Ovary (tissue), 9 donors: ENCODE measurements around the gene LCE1A. TPM values are rescaled to one million over a fixed set of nuclear protein-coding genes. Genes with fewer than 3 reads are reported as not detected.

ENCODE experiments used
- DNase-seq, 5 donors: peaks; one replicate each; pipeline ENCODE4 v3.0.0-alpha.2; 2019 to 2020
- H3K27ac ChIP-seq, 2 donors: fragments of 200-600 bp; one replicate each; pipeline versions ENCODE4 v1.5.1 to v1.8.0; 2019 to 2022
- H3K27me3 ChIP-seq: fragments of 200-600 bp; one replicate; pipeline ENCODE4 v1.8.0; 2022
- H3K36me3 ChIP-seq: fragments of 200-600 bp; sonication (generic); one replicate; pipeline ENCODE4 v1.5.1; 2019
- H3K4me1 ChIP-seq: one replicate; pipeline ENCODE4 v1.8.1; 2013; ENCODE audit warnings: mild to moderate bottlenecking, moderate library complexity; ENCODE audit not compliant: insufficient read depth
- H3K4me3 ChIP-seq: fragments of 200-600 bp; sonication (generic); one replicate; pipeline ENCODE4 v1.5.1; 2017
- H3K9me3 ChIP-seq, 2 donors: fragments of 200-600 bp in 1 of 2; sonication (generic) in 1 of 2; one replicate each; pipeline versions ENCODE4 v1.5.1 to v1.8.1; 2013 to 2019; ENCODE audit warnings: mild to moderate bottlenecking in 1 of 2, moderate library complexity in 1 of 2
- EP300 ChIP-seq: sonication (generic); formaldehyde crosslinking; IDR thresholded peaks from one replicate; pipeline ENCODE4 v1.6.1; 2017; ENCODE audit warnings: antibody characterized with exemption
- POLR2A ChIP-seq: fragments of 450-650 bp; IDR thresholded peaks from one replicate; pipeline ENCODE4 v1.6.1; 2017; ENCODE audit warnings: antibody characterized with exemption, mild to moderate bottlenecking, moderate library complexity
- WGBS, 3 donors: extraction: QIAGEN DNeasy Blood & Tissue Kit in 1 of 3; methylation state at CpG; one replicate each; pipeline versions ENCODE4 v1.1.5 to v1.1.7; 2013 to 2017; 5-methylcytosine and 5-hydroxymethylcytosine counted together
- intact Hi-C, 4 donors: fragments of 100-400 bp; cut with DNase I; formaldehyde crosslinking; loops; one replicate each; pipeline versions ENCODE4 v1.11.0 to v1.15.1; 2022 to 2023
- polyA plus RNA-seq, 2 donors: library from polyadenylated mRNA; stranded (reverse); fragments of 200-250 nt in 1 of 2; fragments of 350-450 nt in 1 of 2; fragmentation: Illumina TruSeq in 1 of 2; extraction: RNeasy Lipid Tissue Mini Kit (QIAGEN cat#74804) in 1 of 2; gene quantifications; one replicate each; pipeline ENCODE4 v1.2.3, GENCODE V29; 2013 to 2014
- total RNA-seq, 7 donors: library from RNA; depleted of rRNA in 2 of 7; stranded (reverse); fragments of >200 nt in 2 of 7; fragmentation: NEBNext Ultra II Directional in 3 of 7; extraction: Animal tissue kit (Norgen Biotek cat#: 25700) in 3 of 7; gene quantifications; one replicate each; pipeline versions ENCODE4 v1.1.0 to v1.2.4, GENCODE V29; 2016 to 2023
- TF ChIP-seq, protein P1 (sequence below), 3 donors: fragments of 450-650 bp in 2 of 3; fragments of 200-600 bp in 1 of 3; IDR thresholded peaks; one replicate each; pipeline versions ENCODE4 v1.5.1 to v1.8.0; 2016 to 2022; ENCODE audit warnings: antibody characterized with exemption in 3 of 3, mild to moderate bottlenecking in 1 of 3
- donor health status: DM: no; HTN: no; CAD: no; lungs with moderate emphysema.
- donor health status: DM: no; HTN: no; CAD: no.
- donor health status: Bipolar disorder and iron deficiency.
- donor health status: DM: yes; HTN: yes; CAD: no.
- donor health status: DM: no; HTN: no; CAD: no.
- donor health status: DM: yes; HTN: yes; CAD: no.

Gene LCE1A
- total and polyA plus RNA-seq, 9 donors: not detected

DNA sequence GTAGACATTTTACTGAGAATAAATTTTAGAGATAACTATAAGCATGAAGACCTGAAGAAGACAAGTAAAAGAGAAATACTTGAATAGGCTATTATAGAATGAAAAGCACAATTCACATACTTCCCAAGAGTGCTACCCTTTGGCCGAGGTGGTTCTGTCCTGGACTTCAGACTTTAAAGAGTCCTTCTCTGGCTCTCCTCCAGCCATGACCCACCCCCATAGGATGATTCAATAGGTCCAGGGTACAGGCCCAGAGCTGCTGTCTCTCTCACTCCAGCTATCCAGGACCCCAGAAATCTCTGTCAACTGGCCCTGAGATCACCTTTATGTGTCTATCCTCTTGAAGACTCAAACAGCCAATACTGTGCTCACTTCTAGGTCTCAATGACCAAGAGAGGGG, 49.6 kb downstream of the LCE1A start:
- no peak for DNase-seq
- Histone ChIP-seq H3K36me3 (no peaks in the 10 kb centered on the region), H3K9me3 (no peaks in the 10 kb centered on the region), H3K4me1 (peaks cover 1% of the 10 kb centered on the region), H3K27ac (no peak overlapping the region), H3K4me3 (no peak overlapping the region), H3K27me3 (no peaks in the 10 kb centered on the region)
- TF ChIP-seq POLR2A (no peak), EP300 (no peak)
- TF ChIP-seq, protein P1, sequence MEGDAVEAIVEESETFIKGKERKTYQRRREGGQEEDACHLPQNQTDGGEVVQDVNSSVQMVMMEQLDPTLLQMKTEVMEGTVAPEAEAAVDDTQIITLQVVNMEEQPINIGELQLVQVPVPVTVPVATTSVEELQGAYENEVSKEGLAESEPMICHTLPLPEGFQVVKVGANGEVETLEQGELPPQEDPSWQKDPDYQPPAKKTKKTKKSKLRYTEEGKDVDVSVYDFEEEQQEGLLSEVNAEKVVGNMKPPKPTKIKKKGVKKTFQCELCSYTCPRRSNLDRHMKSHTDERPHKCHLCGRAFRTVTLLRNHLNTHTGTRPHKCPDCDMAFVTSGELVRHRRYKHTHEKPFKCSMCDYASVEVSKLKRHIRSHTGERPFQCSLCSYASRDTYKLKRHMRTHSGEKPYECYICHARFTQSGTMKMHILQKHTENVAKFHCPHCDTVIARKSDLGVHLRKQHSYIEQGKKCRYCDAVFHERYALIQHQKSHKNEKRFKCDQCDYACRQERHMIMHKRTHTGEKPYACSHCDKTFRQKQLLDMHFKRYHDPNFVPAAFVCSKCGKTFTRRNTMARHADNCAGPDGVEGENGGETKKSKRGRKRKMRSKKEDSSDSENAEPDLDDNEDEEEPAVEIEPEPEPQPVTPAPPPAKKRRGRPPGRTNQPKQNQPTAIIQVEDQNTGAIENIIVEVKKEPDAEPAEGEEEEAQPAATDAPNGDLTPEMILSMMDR (IDR thresholded peaks at IDR 0.05): no peak
- whole genome bisulfite sequencing, 3 donors: 88 to 93% (median 91%) methylated on average over 1 of the region's 1 CpG
- intact Hi-C loops: no loop called here

Other genes with a start within 250 kb of the LCE1A start
- gene LCE3D, start 247.0 kb upstream of the LCE1A start, total RNA-seq: not detected
- gene LCE3D, start 247.0 kb upstream of the LCE1A start, polyA plus RNA-seq: not detected
- not detected for gene LCE3C, start 227.2 kb upstream of the LCE1A start, total RNA-seq
- gene LCE3C, start 227.2 kb upstream of the LCE1A start, polyA plus RNA-seq: not detected
- not detected for gene LCE3B, start 213.7 kb upstream of the LCE1A start, total RNA-seq
- not detected for gene LCE3B, start 213.7 kb upstream of the LCE1A start, polyA plus RNA-seq
- not detected for gene LCE3A, start 204.4 kb upstream of the LCE1A start, total RNA-seq
- gene LCE3A, start 204.4 kb upstream of the LCE1A start, polyA plus RNA-seq: not detected
- gene LCE2D, start 164.1 kb upstream of the LCE1A start, total RNA-seq: not detected
- gene LCE2D, start 164.1 kb upstream of the LCE1A start, polyA plus RNA-seq: not detected
- not detected for gene LCE2C, start 152.2 kb upstream of the LCE1A start, total RNA-seq
- gene LCE2C, start 152.2 kb upstream of the LCE1A start, polyA plus RNA-seq: not detected
- not detected for gene LCE2B, start 141.3 kb upstream of the LCE1A start, total RNA-seq
- not detected for gene LCE2B, start 141.3 kb upstream of the LCE1A start, polyA plus RNA-seq
- not detected for gene LCE2A, start 129.1 kb upstream of the LCE1A start, total RNA-seq
- gene LCE2A, start 129.1 kb upstream of the LCE1A start, polyA plus RNA-seq: not detected
- not detected for gene LCE4A, start 119.3 kb upstream of the LCE1A start, total RNA-seq
- not detected for gene LCE4A, start 119.3 kb upstream of the LCE1A start, polyA plus RNA-seq
- gene KPRP, start 69.4 kb upstream of the LCE1A start, total RNA-seq: not detected
- gene KPRP, start 69.4 kb upstream of the LCE1A start, polyA plus RNA-seq: not detected
- gene LCE1F, start 52.3 kb upstream of the LCE1A start, total RNA-seq: not detected
- not detected for gene LCE1F, start 52.3 kb upstream of the LCE1A start, polyA plus RNA-seq
- not detected for gene LCE1E, start 41.2 kb upstream of the LCE1A start, total RNA-seq
- gene LCE1E, start 41.2 kb upstream of the LCE1A start, polyA plus RNA-seq: not detected
- not detected for gene LCE1D, start 30.8 kb upstream of the LCE1A start, total RNA-seq
- not detected for gene LCE1D, start 30.8 kb upstream of the LCE1A start, polyA plus RNA-seq
- gene LCE1C, start 20.8 kb upstream of the LCE1A start, total RNA-seq: not detected
- not detected for gene LCE1C, start 20.8 kb upstream of the LCE1A start, polyA plus RNA-seq
- gene LCE1B, start 15.5 kb upstream of the LCE1A start, total RNA-seq: not detected
- gene LCE1B, start 15.5 kb upstream of the LCE1A start, polyA plus RNA-seq: not detected
- gene LCE6A, start 15.4 kb downstream of the LCE1A start, total RNA-seq: not detected
- gene LCE6A, start 15.4 kb downstream of the LCE1A start, polyA plus RNA-seq: not detected
- gene LCE7A, start 32.5 kb downstream of the LCE1A start, total RNA-seq: not detected
- not detected for gene LCE7A, start 32.5 kb downstream of the LCE1A start, polyA plus RNA-seq
- gene SMCP, start 50.8 kb downstream of the LCE1A start, total RNA-seq: under 1 TPM in 1 of 7 donors, not detected in 6; 0.35 TPM
- gene SMCP, start 50.8 kb downstream of the LCE1A start, polyA plus RNA-seq: under 1 TPM in 1 of 2 donors, not detected in 1; 0.18 TPM
- gene IVL, start 81.1 kb downstream of the LCE1A start, total RNA-seq: not detected
- gene IVL, start 81.1 kb downstream of the LCE1A start, polyA plus RNA-seq: not detected
- gene SPRR5, start 119.7 kb downstream of the LCE1A start, total RNA-seq: not detected
- gene SPRR5, start 119.7 kb downstream of the LCE1A start, polyA plus RNA-seq: not detected
- gene SPRR4, start 143.2 kb downstream of the LCE1A start, total RNA-seq: not detected
- gene SPRR4, start 143.2 kb downstream of the LCE1A start, polyA plus RNA-seq: not detected
- gene SPRR1A, start 156.6 kb downstream of the LCE1A start, total RNA-seq: not detected
- gene SPRR1A, start 156.6 kb downstream of the LCE1A start, polyA plus RNA-seq: not detected
- gene SPRR3, start 174.3 kb downstream of the LCE1A start, total RNA-seq: under 1 TPM in 1 of 7 donors, not detected in 6; 0.85 TPM
- not detected for gene SPRR3, start 174.3 kb downstream of the LCE1A start, polyA plus RNA-seq
- gene SPRR1B, start 203.7 kb downstream of the LCE1A start, total RNA-seq: not detected
- gene SPRR1B, start 203.7 kb downstream of the LCE1A start, polyA plus RNA-seq: not detected
- gene SPRR2D, start 213.6 kb downstream of the LCE1A start, total RNA-seq: under 1 TPM in 2 of 7 donors, not detected in 5; 0.32 to 0.45 TPM
- gene SPRR2D, start 213.6 kb downstream of the LCE1A start, polyA plus RNA-seq: 1 to 10 TPM in 1 of 2 donors, under 1 TPM in 1; 0.27 to 1.1 TPM
- under 1 TPM in 2 of 7 donors, not detected in 5; 0.55 to 0.59 TPM for gene SPRR2A, start 230.0 kb downstream of the LCE1A start, total RNA-seq
- gene SPRR2A, start 230.0 kb downstream of the LCE1A start, polyA plus RNA-seq: under 1 TPM; 0.21 to 0.52 TPM
- gene SPRR2B, start 244.1 kb downstream of the LCE1A start, total RNA-seq: 1 to 10 TPM in 4 of 7 donors, not detected in 3; 1.1 to 3.8 (median 1.7) TPM
- 1 to 10 TPM; 3.2 to 4.9 TPM for gene SPRR2B, start 244.1 kb downstream of the LCE1A start, polyA plus RNA-seq